A673 (cell line): ENCODE data around the gene GON4L. TPM values are rescaled to one million over a fixed set of nuclear protein-coding genes. Genes with fewer than 3 reads are reported as not detected.

Experiments used
- BruUV-seq: library from RNA; stranded (reverse); fragments of 400-500 nt; replicated peaks from 2 replicates; lab custom pipeline; 2021; lab: Mats Ljungman, UMichigan
- CTCF ChIA-PET: fragments of 300-600 bp; sonication (Branson Sonifier 250); formaldehyde crosslinking; loops from one replicate; lab custom pipeline; 2022; ENCODE audit warnings: antibody characterized with exemption; lab: Charles Lee
- POLR2A ChIA-PET: fragments of 300-600 bp; sonication (Branson Sonifier 250); formaldehyde crosslinking; loops from one replicate; lab custom pipeline; 2022; ENCODE audit warnings: antibody characterized with exemption; ENCODE audit not compliant: low non-redundant PET; lab: Charles Lee
- DNase-seq: peaks from one replicate; pipeline ENCODE4 v3.0.0-alpha.2; 2015; ENCODE audit warnings: low spot score
- H3K27ac ChIP-seq: fragments of 200-600 bp; sonication (generic); 2 replicates; pipeline ENCODE4 v1.5.1; 2016; ENCODE audit warnings: mixed run types, low read depth, mild to moderate bottlenecking, mixed read lengths, antibody characterized with exemption, low read length; ENCODE audit not compliant: poor library complexity, severe bottlenecking
- H3K27me3 ChIP-seq: fragments of 200-600 bp; sonication (generic); replicated peaks from 2 replicates; pipeline ENCODE4 v1.6.1; 2017; ENCODE audit warnings: mixed run types, low read depth, mild to moderate bottlenecking, mixed read lengths, antibody characterized with exemption, low read length; ENCODE audit not compliant: insufficient read depth, poor library complexity
- H3K36me3 ChIP-seq: fragments of 200-600 bp; sonication (generic); 2 replicates; pipeline ENCODE4 v1.6.1; 2016; ENCODE audit warnings: mixed run types, mild to moderate bottlenecking, mixed read lengths, antibody characterized with exemption, low read length; ENCODE audit not compliant: insufficient read depth, poor library complexity, severe bottlenecking
- H3K4me1 ChIP-seq: fragments of 200-600 bp; sonication (generic); 2 replicates; pipeline ENCODE4 v1.6.1; 2017; ENCODE audit warnings: mixed run types, mild to moderate bottlenecking, mixed read lengths, antibody characterized with exemption, low read length; ENCODE audit not compliant: insufficient read depth, poor library complexity, severe bottlenecking
- H3K4me3 ChIP-seq: fragments of 200-600 bp; sonication (generic); 2 replicates; pipeline ENCODE4 v1.5.1; 2016; ENCODE audit warnings: low read depth, mixed run types, mild to moderate bottlenecking, mixed read lengths, low read length; ENCODE audit not compliant: poor library complexity, severe bottlenecking
- H3K9me3 ChIP-seq: fragments of 200-600 bp; sonication (generic); 2 replicates; pipeline ENCODE4 v1.6.1; 2016; ENCODE audit warnings: mixed run types, low read depth, mild to moderate bottlenecking, mixed read lengths, antibody characterized with exemption, low read length; ENCODE audit not compliant: poor library complexity, severe bottlenecking
- EZH2 ChIP-seq: fragments of 200-600 bp; sonication (generic); IDR thresholded peaks from 2 replicates; pipeline ENCODE4 v1.6.1; 2017; ENCODE audit warnings: borderline replicate concordance, low read depth, mild to moderate bottlenecking, mixed read lengths, antibody characterized with exemption, low read length; ENCODE audit not compliant: poor library complexity, severe bottlenecking
- intact Hi-C: fragments of 100-400 bp; cut with micrococcal nuclease; formaldehyde crosslinking; loops from one replicate; pipeline ENCODE4 v1.10.0; 2022; ENCODE audit not compliant: unreplicated experiment
- total RNA-seq: library from RNA; stranded (reverse); gene quantifications from 2 replicates; pipeline ENCODE4 v1.2.3, GENCODE V29; 2021
- TF ChIP-seq, protein P1 (sequence below): fragments of 300-800, 200-600 bp; sonication (generic); conservative IDR thresholded peaks from 2 replicates; pipeline ENCODE4 v1.5.1; 2017; ENCODE audit warnings: low read depth, mild to moderate bottlenecking, antibody characterized with exemption, low read length, moderate library complexity, mixed read lengths

The GON4L gene
- total RNA-seq, 1 experiment from 2014 or later = 55.7 TPM

DNA sequence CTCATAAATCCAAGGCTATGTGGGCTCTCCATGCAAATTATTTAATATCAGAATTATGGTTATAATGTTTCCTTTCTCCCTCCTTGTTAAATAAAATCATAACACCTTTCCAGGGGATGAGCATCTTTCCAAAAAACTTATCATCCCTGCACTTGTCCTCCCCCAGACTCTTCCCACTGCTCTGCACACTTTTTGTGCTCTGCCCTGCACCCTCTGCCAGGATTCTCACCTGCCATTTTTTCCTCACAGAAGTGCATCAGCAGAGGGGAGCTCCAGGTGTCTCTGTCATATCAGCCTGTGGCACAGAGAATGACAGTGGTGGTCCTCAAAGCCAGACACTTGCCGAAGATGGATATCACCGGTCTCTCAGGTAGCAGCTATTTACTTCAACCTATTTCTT, 23.2 kb upstream of the GON4L start:
- H3K9me3 ChIP-seq = no peaks in the 10 kb centered on the region
- intact Hi-C loops = no loop called here
- H3K4me1 ChIP-seq = no peaks in the 10 kb centered on the region
- POLR2A ChIA-PET = no interaction called here
- no peaks in the 10 kb centered on the region for H3K36me3 ChIP-seq
- no TSS peak for BruUV-seq
- no peak for DNase-seq
- H3K27me3 ChIP-seq = no peaks in the 10 kb centered on the region
- no peak overlapping the region for H3K27ac ChIP-seq
- CTCF ChIA-PET = no interaction called here
- TF ChIP-seq, protein P1, sequence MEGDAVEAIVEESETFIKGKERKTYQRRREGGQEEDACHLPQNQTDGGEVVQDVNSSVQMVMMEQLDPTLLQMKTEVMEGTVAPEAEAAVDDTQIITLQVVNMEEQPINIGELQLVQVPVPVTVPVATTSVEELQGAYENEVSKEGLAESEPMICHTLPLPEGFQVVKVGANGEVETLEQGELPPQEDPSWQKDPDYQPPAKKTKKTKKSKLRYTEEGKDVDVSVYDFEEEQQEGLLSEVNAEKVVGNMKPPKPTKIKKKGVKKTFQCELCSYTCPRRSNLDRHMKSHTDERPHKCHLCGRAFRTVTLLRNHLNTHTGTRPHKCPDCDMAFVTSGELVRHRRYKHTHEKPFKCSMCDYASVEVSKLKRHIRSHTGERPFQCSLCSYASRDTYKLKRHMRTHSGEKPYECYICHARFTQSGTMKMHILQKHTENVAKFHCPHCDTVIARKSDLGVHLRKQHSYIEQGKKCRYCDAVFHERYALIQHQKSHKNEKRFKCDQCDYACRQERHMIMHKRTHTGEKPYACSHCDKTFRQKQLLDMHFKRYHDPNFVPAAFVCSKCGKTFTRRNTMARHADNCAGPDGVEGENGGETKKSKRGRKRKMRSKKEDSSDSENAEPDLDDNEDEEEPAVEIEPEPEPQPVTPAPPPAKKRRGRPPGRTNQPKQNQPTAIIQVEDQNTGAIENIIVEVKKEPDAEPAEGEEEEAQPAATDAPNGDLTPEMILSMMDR = no peak
- TF ChIP-seq EZH2 = no peak
- no peak overlapping the region for H3K4me3 ChIP-seq

DNA sequence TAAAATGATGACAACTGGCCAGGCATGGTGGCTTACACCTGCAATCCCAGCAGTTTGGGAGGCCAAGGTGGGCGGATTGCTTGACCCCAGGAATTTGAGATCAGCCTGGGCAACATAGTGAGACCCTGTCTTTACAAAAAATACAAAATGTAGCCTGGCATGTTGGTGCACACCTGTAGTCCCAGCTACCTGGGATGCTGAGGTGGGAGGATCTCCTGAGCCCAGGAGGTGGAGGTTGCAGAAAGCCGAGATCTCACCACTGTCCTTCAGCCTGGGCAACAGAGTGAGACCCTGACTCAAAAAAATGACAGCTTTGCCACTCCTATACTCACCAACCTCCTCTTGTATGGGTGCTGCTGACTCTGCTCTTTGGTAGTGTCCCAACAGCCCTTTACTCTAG, 20.9 kb upstream of the GON4L start:
- ChIA-PET POLR2A (no interaction called here), CTCF (no interaction called here)
- intact Hi-C loops = no loop called here
- Histone ChIP-seq H3K27me3 (no peaks in the 10 kb centered on the region), H3K4me3 (no peak overlapping the region), H3K9me3 (no peaks in the 10 kb centered on the region), H3K4me1 (peaks cover 7% of the 10 kb centered on the region), H3K27ac (no peak overlapping the region), H3K36me3 (no peaks in the 10 kb centered on the region)
- TF ChIP-seq EZH2 = no peak
- TF ChIP-seq, protein P1 = no peak
- BruUV-seq = no TSS peak
- no peak for DNase-seq

DNA sequence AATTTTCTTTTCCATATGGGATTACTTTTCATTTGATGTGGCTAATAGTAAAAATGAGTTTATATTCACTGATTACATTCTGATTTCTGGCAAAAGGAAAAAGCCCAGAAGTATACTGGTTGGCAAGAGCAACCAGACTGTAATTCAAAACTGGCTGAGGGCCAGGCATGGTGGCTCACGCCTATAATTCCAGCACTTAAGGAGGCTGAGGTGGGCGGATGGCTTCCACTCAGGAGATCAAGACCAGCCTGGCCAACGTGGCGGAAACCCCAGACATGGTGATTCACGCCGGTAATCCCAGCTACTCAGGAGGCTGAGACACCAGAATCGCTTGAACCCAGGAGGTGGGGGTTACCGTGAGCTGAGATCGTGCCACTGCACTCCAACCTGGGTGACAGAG, 16.8 kb upstream of the GON4L start:
- POLR2A ChIA-PET = no interaction called here
- peak; percentile 64 for DNase-seq
- Histone ChIP-seq H3K27ac (no peak overlapping the region), H3K36me3 (no peaks in the 10 kb centered on the region), H3K4me3 (no peak overlapping the region), H3K9me3 (no peaks in the 10 kb centered on the region), H3K4me1 (peaks cover 15% of the 10 kb centered on the region), H3K27me3 (no peaks in the 10 kb centered on the region)
- intact Hi-C loops = no loop called here
- BruUV-seq = no TSS peak
- CTCF ChIA-PET = no interaction called here
- TF ChIP-seq, protein P1 = no peak
- no peak for TF ChIP-seq EZH2
